ENCODE measurements around the gene LEMD3.

GRCh38 chr12:65296508-65297265 is 127.3 kb downstream of the LEMD3 start:
- no peak for TF ChIP-seq CTCF (IDR thresholded peaks at IDR 0.05 in 4 of 5, conservative IDR thresholded peaks at IDR 0.05 in 1 of 5)
- TF ChIP-seq POLR2A (IDR thresholded peaks at IDR 0.05) = no peak
